ENCODE results near the gene CHD2. TPM values are rescaled to one million over a fixed set of nuclear protein-coding genes. Genes with fewer than 3 reads are reported as not detected.
A peak's percentile ranks its signal among the peaks of the same experiment; 100 is the strongest.

Gene CHD2
- total RNA-seq, 1 donor from 2014 or later, result 93.4 TPM

DNA sequence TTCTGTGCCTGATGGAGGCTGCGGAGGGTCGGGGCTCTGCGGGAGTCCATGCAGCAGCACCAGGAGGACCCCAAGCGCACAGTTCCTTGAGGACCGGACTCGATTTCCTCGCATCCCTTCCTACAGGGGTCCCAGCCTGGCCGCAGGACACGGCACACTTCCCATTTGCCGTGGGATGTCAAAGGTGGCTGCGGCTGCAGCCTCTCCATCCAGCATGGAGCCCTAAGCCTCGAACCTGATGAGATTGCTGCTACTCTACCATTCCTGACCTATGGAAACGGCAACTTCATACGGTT lies 148.2 kb downstream of the CHD2 start:
- no peak for DNase-seq (ENCODE audit: low read depth, low spot score)
- Mint-ChIP-seq H3K36me3 (ENCODE audit: low read depth) (peaks cover 38% of the 10 kb centered on the region), H3K27me3 (ENCODE audit: low read depth) (peaks cover 21% of the 10 kb centered on the region), H3K4me3 (peak overlapping the region; percentile 75), H3K9me3 (no peaks in the 10 kb centered on the region), H3K27ac (ENCODE audit: unreplicated experiment) (no peak overlapping the region), H3K4me1 (peaks cover 34% of the 10 kb centered on the region)
- TF ChIP-seq, protein P1, sequence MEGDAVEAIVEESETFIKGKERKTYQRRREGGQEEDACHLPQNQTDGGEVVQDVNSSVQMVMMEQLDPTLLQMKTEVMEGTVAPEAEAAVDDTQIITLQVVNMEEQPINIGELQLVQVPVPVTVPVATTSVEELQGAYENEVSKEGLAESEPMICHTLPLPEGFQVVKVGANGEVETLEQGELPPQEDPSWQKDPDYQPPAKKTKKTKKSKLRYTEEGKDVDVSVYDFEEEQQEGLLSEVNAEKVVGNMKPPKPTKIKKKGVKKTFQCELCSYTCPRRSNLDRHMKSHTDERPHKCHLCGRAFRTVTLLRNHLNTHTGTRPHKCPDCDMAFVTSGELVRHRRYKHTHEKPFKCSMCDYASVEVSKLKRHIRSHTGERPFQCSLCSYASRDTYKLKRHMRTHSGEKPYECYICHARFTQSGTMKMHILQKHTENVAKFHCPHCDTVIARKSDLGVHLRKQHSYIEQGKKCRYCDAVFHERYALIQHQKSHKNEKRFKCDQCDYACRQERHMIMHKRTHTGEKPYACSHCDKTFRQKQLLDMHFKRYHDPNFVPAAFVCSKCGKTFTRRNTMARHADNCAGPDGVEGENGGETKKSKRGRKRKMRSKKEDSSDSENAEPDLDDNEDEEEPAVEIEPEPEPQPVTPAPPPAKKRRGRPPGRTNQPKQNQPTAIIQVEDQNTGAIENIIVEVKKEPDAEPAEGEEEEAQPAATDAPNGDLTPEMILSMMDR (conservative IDR thresholded peaks at IDR 0.05), result no peak

DNA sequence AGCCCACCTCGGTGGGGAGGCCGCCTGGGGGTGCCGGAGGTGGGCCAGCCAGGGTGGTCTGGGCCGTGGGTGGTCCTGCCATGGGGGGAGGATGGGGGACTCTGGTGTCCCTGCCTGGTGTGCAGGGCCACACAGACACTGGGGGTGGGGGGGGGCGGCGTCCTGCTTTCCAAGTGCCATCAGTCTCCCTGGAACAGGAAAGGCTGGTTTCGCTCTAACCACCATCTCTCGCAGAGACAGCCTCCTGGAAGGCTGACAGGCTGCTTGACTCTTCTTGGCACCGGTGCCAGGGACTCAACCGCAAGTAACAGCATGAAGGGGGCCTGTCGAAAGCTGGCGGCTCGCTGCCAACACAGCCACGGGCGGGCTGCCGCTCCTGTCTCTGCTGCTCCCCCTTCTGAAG lies 148.6 kb downstream of the CHD2 start:
- TF ChIP-seq, protein P1 (conservative IDR thresholded peaks at IDR 0.05), result no peak
- peaks cover 41% of the 10 kb centered on the region for H3K36me3 Mint-ChIP-seq (ENCODE audit: low read depth)
- no peak for DNase-seq (ENCODE audit: low read depth, low spot score)
- peak overlapping the region; percentile 71 for H3K4me3 Mint-ChIP-seq
- peaks cover 30% of the 10 kb centered on the region for H3K4me1 Mint-ChIP-seq
- H3K9me3 Mint-ChIP-seq, result no peaks in the 10 kb centered on the region
- no peak overlapping the region for H3K27ac Mint-ChIP-seq (ENCODE audit: unreplicated experiment)
- peaks cover 21% of the 10 kb centered on the region for H3K27me3 Mint-ChIP-seq (ENCODE audit: low read depth)

DNA sequence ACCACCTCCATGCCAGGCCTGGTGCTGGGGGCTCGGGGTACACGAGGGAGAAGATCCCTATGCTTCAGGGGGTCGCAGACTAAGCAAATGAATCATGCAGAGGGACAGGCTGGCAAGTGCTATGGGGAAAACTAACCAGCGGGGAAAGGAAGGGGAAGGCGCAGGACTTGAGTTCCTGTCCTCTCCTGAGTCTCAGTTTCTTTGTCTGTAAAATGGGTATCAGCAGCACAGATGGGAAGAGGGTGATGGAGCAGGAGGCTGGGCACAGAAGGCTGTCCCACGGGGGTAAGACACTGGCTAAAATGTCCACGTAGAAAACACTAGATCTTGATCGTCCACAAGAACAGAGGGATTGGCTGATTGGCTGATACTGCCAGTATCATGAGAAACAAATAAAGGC lies 149.1 kb downstream of the CHD2 start:
- Mint-ChIP-seq H3K36me3 (ENCODE audit: low read depth) (peaks cover 43% of the 10 kb centered on the region), H3K27me3 (ENCODE audit: low read depth) (peaks cover 22% of the 10 kb centered on the region), H3K4me1 (peaks cover 31% of the 10 kb centered on the region), H3K27ac (ENCODE audit: unreplicated experiment) (peak overlapping the region; percentile 91), H3K4me3 (peak overlapping the region; percentile 71), H3K9me3 (no peaks in the 10 kb centered on the region)
- DNase-seq (ENCODE audit: low read depth, low spot score), result no peak
- TF ChIP-seq, protein P1 (conservative IDR thresholded peaks at IDR 0.05), result no peak

DNA sequence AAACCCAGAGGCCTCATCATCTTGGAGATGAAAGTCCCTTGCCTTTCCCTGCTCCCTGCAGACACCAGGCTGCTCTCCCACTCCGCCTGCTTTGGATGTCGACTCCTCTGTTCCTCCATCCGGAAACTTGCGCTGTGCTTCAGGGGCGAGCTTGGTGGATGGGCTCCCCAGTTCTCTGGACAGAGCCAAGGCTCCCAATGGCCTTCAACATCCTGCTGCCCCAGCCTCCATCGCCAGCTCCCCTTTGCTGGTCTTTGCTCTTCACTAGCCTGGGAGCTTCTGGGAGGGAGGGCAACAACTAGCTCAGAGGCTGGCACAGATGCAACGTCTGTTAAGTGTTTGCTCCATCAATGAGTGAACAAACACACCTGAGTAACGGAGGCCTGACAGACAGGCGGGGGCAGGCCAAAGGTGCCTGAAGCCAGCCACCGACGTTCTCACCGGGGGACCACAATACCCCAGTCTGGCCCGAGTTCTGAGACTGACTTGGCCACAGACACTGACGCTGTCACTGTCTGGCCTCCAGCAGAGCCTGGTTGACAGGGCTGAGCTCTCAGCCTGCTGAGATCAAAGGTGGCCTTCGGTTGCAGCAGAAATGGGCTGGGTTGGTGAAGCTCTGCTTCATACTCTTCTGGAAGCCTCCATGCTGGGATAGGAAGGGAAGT lies 149.9 kb downstream of the CHD2 start:
- H3K9me3 Mint-ChIP-seq, result no peaks in the 10 kb centered on the region
- peaks cover 26% of the 10 kb centered on the region for H3K27me3 Mint-ChIP-seq (ENCODE audit: low read depth)
- H3K4me3 Mint-ChIP-seq, result peak overlapping the region; percentile 56
- H3K27ac Mint-ChIP-seq (ENCODE audit: unreplicated experiment), result peak overlapping the region; percentile 27
- peaks cover 49% of the 10 kb centered on the region for H3K36me3 Mint-ChIP-seq (ENCODE audit: low read depth)
- H3K4me1 Mint-ChIP-seq, result peaks cover 36% of the 10 kb centered on the region
- DNase-seq (ENCODE audit: low read depth, low spot score), result no peak
- TF ChIP-seq, protein P1 (conservative IDR thresholded peaks at IDR 0.05), result no peak

DNA sequence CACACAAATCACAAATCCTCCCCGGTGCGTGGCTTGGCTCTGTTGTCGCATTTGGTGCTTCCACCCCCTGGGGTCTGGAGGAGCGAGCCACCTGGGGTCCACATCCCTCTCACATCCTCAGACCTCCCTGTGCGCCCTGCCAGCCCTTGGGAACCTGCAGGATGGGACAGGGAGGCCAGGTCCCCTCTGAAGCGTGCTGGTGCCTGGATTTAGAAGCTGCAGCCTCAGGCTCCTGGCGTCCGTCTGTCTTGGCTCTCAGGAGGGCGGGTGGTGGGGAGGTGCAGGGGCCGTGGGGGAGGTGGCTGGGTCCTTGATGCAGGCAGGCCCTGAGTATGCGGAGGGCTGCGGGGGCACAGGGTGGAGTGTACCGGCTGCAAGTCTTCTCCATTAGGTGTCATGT lies 150.5 kb downstream of the CHD2 start:
- Mint-ChIP-seq H3K27ac (ENCODE audit: unreplicated experiment) (peak overlapping the region; percentile 62), H3K27me3 (ENCODE audit: low read depth) (peaks cover 24% of the 10 kb centered on the region), H3K4me3 (peak overlapping the region; percentile 49), H3K9me3 (no peaks in the 10 kb centered on the region), H3K4me1 (peaks cover 34% of the 10 kb centered on the region), H3K36me3 (ENCODE audit: low read depth) (peaks cover 44% of the 10 kb centered on the region)
- no peak for DNase-seq (ENCODE audit: low read depth, low spot score)
- TF ChIP-seq, protein P1 (conservative IDR thresholded peaks at IDR 0.05), result no peak

All from neural crest cell (in vitro differentiated cells).